KMS-11 (cell line): Measurements from ENCODE around the gene UBTD2.

ENCODE experiments used
- H2AFZ ChIP-seq: fragments of 200-600 bp; sonication (generic); 2 replicates; pipeline ENCODE4 v1.6.1; 2016; ENCODE audit warnings: antibody characterized with exemption, mixed run types, low read depth
- H3K27ac ChIP-seq: fragments of 200-600 bp; sonication (generic); 2 replicates; pipeline ENCODE4 v1.6.1; 2016; ENCODE audit warnings: mild to moderate bottlenecking, mixed run types
- H3K27me3 ChIP-seq: fragments of 200-600 bp; sonication (generic); 2 replicates; pipeline ENCODE4 v1.6.1; 2017; ENCODE audit warnings: mild to moderate bottlenecking, low read depth, mixed run types, moderate library complexity; ENCODE audit not compliant: insufficient read depth
- H3K36me3 ChIP-seq: fragments of 200-600 bp; sonication (generic); 2 replicates; pipeline ENCODE4 v1.6.1; 2017; ENCODE audit warnings: mild to moderate bottlenecking, mixed run types; ENCODE audit not compliant: insufficient read depth
- H3K4me1 ChIP-seq: fragments of 200-600 bp; sonication (generic); 2 replicates; pipeline ENCODE4 v1.6.1; 2016; ENCODE audit warnings: mild to moderate bottlenecking, low read depth, mixed run types; ENCODE audit not compliant: poor library complexity, severe bottlenecking
- H3K4me2 ChIP-seq: fragments of 200-600 bp; sonication (generic); 2 replicates; pipeline ENCODE4 v1.7.0; 2016; ENCODE audit warnings: mild to moderate bottlenecking, mixed run types
- H3K4me3 ChIP-seq: fragments of 200-600 bp; sonication (generic); IDR thresholded peaks from 2 replicates; pipeline ENCODE4 v1.6.1; 2017; ENCODE audit warnings: low read depth, low read length, mixed read lengths; ENCODE audit not compliant: insufficient read depth
- H3K79me2 ChIP-seq: fragments of 200-600 bp; sonication (generic); 2 replicates; pipeline ENCODE4 v1.6.1; 2016; ENCODE audit warnings: low read depth, mixed run types; ENCODE audit not compliant: insufficient read depth
- H3K9ac ChIP-seq: fragments of 200-600 bp; sonication (generic); 2 replicates; pipeline ENCODE4 v1.6.1; 2016; ENCODE audit warnings: mild to moderate bottlenecking, mixed run types
- H4K20me1 ChIP-seq: fragments of 200-600 bp; sonication (generic); 2 replicates; pipeline ENCODE4 v1.6.1; 2016; ENCODE audit warnings: mild to moderate bottlenecking, mixed run types; ENCODE audit not compliant: insufficient read depth
- TF ChIP-seq, protein P1 (sequence below): fragments of 200-600 bp; sonication (generic); conservative IDR thresholded peaks from 2 replicates; pipeline ENCODE4 v1.6.1; 2017; ENCODE audit warnings: low read depth, mild to moderate bottlenecking, antibody characterized with exemption, low read length, moderate library complexity, mixed read lengths

UBTD2 gene

DNA sequence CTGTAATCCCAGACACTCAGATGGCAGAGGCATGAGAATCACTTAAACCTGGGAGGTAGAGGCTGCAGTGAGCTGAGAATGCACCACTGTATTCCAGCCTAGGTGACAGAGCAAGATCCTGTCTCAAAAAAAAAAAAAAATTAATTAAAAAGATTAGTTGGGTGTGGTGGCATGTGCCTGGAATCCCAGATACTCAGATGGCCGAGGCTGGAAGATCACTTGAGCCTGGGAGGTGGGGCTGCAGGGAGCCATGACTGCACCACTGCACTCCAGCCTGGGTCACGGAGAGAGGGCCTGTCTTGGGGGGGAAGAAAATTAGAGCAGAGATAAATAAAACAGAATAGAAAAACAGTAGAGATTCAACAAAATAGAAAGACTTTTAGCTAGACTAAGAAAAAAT is 34.9 kb downstream of the UBTD2 start:
- Histone ChIP-seq H3K9ac (no peak overlapping the region), H4K20me1 (no peaks in the 10 kb centered on the region)

DNA sequence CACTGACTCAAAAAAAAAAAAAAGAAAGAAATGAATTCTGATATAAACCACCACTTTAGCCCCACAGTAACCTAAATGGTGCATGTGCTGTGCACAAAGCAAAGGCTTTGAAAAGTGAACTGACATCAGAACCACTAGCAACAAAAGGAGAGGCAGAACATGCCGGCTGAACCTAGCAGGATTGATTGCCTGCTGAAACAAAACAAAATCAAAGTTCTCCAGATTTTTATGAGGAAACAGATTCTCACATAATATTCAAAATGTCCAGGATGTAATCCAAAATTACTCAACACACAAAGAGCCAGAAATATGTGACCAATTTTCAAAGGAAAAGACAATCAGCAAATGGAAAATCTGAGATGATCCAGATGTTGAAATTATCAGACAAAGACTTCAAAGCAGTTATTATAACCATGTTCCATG is 37.9 kb downstream of the UBTD2 start:
- H3K4me3 ChIP-seq, result no peak overlapping the region
- no peaks in the 10 kb centered on the region for H4K20me1 ChIP-seq
- H2AFZ ChIP-seq, result no peak overlapping the region
- H3K9ac ChIP-seq, result no peak overlapping the region
- H3K79me2 ChIP-seq, result no peaks in the 10 kb centered on the region
- H3K27ac ChIP-seq, result no peak overlapping the region
- TF ChIP-seq, protein P1, sequence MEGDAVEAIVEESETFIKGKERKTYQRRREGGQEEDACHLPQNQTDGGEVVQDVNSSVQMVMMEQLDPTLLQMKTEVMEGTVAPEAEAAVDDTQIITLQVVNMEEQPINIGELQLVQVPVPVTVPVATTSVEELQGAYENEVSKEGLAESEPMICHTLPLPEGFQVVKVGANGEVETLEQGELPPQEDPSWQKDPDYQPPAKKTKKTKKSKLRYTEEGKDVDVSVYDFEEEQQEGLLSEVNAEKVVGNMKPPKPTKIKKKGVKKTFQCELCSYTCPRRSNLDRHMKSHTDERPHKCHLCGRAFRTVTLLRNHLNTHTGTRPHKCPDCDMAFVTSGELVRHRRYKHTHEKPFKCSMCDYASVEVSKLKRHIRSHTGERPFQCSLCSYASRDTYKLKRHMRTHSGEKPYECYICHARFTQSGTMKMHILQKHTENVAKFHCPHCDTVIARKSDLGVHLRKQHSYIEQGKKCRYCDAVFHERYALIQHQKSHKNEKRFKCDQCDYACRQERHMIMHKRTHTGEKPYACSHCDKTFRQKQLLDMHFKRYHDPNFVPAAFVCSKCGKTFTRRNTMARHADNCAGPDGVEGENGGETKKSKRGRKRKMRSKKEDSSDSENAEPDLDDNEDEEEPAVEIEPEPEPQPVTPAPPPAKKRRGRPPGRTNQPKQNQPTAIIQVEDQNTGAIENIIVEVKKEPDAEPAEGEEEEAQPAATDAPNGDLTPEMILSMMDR, result no peak
- H3K27me3 ChIP-seq, result no peaks in the 10 kb centered on the region
- H3K4me2 ChIP-seq, result no peak overlapping the region
- no peaks in the 10 kb centered on the region for H3K4me1 ChIP-seq
- H3K36me3 ChIP-seq, result no peaks in the 10 kb centered on the region

More for the DNA sequence above, 34.9 kb downstream of the UBTD2 start:
- Histone ChIP-seq H3K36me3 (no peaks in the 10 kb centered on the region), H3K4me3 (no peak overlapping the region), H3K4me1 (no peaks in the 10 kb centered on the region), H3K4me2 (no peak overlapping the region), H2AFZ (no peak overlapping the region), H3K27ac (no peak overlapping the region), H3K79me2 (no peaks in the 10 kb centered on the region), H3K27me3 (no peaks in the 10 kb centered on the region)
- TF ChIP-seq, protein P1, result no peak

DNA sequence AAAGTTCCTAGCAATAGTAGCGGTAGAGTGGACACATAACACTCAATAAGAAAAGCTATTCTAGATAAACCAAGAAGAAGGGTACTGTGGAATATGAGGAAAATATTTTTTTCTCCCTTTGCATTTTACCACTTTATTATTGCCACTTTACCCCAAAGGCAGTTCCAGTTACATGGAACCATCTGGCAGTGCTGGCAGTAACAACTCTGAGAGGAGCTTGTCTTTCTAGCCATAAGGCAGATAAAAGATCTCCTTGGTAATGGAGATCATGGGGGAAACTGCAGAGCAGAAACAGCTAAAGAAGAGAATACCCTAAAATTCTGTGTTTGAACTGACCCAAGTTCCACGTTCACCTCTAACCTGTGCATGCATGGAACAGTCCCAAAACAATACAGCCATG is 38.5 kb downstream of the UBTD2 start:
- Histone ChIP-seq H3K27me3 (no peaks in the 10 kb centered on the region), H3K4me1 (no peaks in the 10 kb centered on the region), H3K79me2 (no peaks in the 10 kb centered on the region), H3K9ac (no peak overlapping the region), H3K36me3 (no peaks in the 10 kb centered on the region), H4K20me1 (no peaks in the 10 kb centered on the region), H3K4me2 (no peak overlapping the region), H2AFZ (no peak overlapping the region), H3K27ac (no peak overlapping the region), H3K4me3 (no peak overlapping the region)
- TF ChIP-seq, protein P1, result no peak

DNA sequence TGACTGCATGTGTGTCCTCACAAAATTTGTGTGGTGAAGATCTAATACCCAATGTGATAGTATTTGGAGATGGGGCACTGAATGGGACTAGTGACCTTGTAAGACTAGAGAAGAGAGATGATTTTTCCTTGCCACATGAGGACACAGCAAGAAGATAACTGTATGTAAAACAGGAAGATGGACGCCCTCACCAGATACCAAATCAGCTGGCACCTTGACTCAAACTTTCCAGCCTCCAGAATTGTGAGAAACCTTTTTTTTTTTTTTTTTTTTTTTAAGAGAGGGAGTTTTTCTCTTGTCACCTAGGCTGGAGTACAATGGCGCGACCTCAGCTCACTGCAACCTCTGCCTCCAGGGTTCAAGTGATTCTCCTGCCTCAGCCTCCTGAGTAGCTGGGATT is 40.3 kb downstream of the UBTD2 start:
- no peaks in the 10 kb centered on the region for H3K36me3 ChIP-seq
- H2AFZ ChIP-seq, result no peak overlapping the region
- H3K79me2 ChIP-seq, result no peaks in the 10 kb centered on the region
- no peak overlapping the region for H3K4me2 ChIP-seq
- no peak overlapping the region for H3K9ac ChIP-seq
- H4K20me1 ChIP-seq, result no peaks in the 10 kb centered on the region
- no peaks in the 10 kb centered on the region for H3K4me1 ChIP-seq
- no peak overlapping the region for H3K27ac ChIP-seq
- no peak overlapping the region for H3K4me3 ChIP-seq
- TF ChIP-seq, protein P1, result no peak
- no peaks in the 10 kb centered on the region for H3K27me3 ChIP-seq
